Astrocyte (in vitro differentiated cells and primary cell): ENCODE results near the gene EXOSC5.

Source experiments
- CTCF ChIP-seq: IDR thresholded peaks from 2 replicates; pipeline ENCODE4 v1.5.1; 2011; ENCODE audit warnings: low read depth, mild to moderate bottlenecking, inconsistent platforms, low read length, moderate library complexity; ENCODE audit not compliant: insufficient read depth
- EZH2 ChIP-seq: IDR thresholded peaks from 2 replicates; pipeline ENCODE4 v1.6.1; 2012; ENCODE audit warnings: mild to moderate bottlenecking, low read length, inconsistent platforms; ENCODE audit not compliant: insufficient read depth

- TF ChIP-seq CTCF, result no peak
- no peak for TF ChIP-seq EZH2
These were observed 57.2 kb downstream of the EXOSC5 start for GRCh38 chr19:41339936-41340335.
